NCI-H2081 treated with DMSO at 0.1 percent for 48 hours (cell line): ENCODE results near the gene NRXN3.

Experiments used
- DNase-seq: peaks from one replicate; lab custom pipeline; 2025; lab: John Stamatoyannopoulos, UW

The NRXN3 gene

GRCh38 chr14:79242666-79243065 is 1072.5 kb downstream of the NRXN3 start:
- no peak for DNase-seq

GRCh38 chr14:79246173-79246572 is 1076.0 kb downstream of the NRXN3 start:
- no peak for DNase-seq

- no peak for DNase-seq
Measured at GRCh38 chr14:79248126-79248525, 1078.0 kb downstream of the NRXN3 start.

GRCh38 chr14:79248771-79249170 is 1078.6 kb downstream of the NRXN3 start:
- DNase-seq, result no peak

- no peak for DNase-seq
Measured at GRCh38 chr14:79251278-79251677, 1081.1 kb downstream of the NRXN3 start.

GRCh38 chr14:79253576-79253975 is 1083.4 kb downstream of the NRXN3 start:
- DNase-seq, result no peak

GRCh38 chr14:79254069-79254775 is 1084.0 kb downstream of the NRXN3 start:
- no peak for DNase-seq

GRCh38 chr14:79256380-79256779 is 1086.2 kb downstream of the NRXN3 start:
- DNase-seq, result no peak

GRCh38 chr14:79260406-79260805 is 1090.2 kb downstream of the NRXN3 start:
- no peak for DNase-seq

- DNase-seq, result no peak
Measured at GRCh38 chr14:79265366-79265946, 1095.3 kb downstream of the NRXN3 start.

GRCh38 chr14:79270361-79270760 is 1100.2 kb downstream of the NRXN3 start:
- DNase-seq, result no peak

GRCh38 chr14:79271122-79271521 is 1100.9 kb downstream of the NRXN3 start:
- no peak for DNase-seq

GRCh38 chr14:79274641-79275291 is 1104.6 kb downstream of the NRXN3 start:
- DNase-seq, result no peak

GRCh38 chr14:79275292-79275655 is 1105.1 kb downstream of the NRXN3 start:
- DNase-seq, result no peak

- no peak for DNase-seq
Measured at GRCh38 chr14:79278286-79278797, 1108.2 kb downstream of the NRXN3 start.

- peak; percentile 77 for DNase-seq
Measured at GRCh38 chr14:79278798-79279644, 1108.8 kb downstream of the NRXN3 start.

- DNase-seq, result no peak
Measured at GRCh38 chr14:79279645-79280597, 1109.7 kb downstream of the NRXN3 start.

GRCh38 chr14:79281244-79282152 is 1111.3 kb downstream of the NRXN3 start:
- DNase-seq, result no peak

GRCh38 chr14:79284621-79285020 is 1114.4 kb downstream of the NRXN3 start:
- no peak for DNase-seq

GRCh38 chr14:79285263-79285662 is 1115.1 kb downstream of the NRXN3 start:
- no peak for DNase-seq
